ENCODE data around the gene DCLK1. TPM values are rescaled to one million over a fixed set of nuclear protein-coding genes. Genes with fewer than 3 reads are reported as not detected.

The DCLK1 gene
- total RNA-seq, 2 experiments from 2014 or later: not detected

GRCh38 chr13:35832551-35832950 is 298.6 kb downstream of the DCLK1 start:
- no peaks in the 10 kb centered on the region for H3K4me1 Mint-ChIP-seq (ENCODE audit: low read depth)
- H3K9me3 Mint-ChIP-seq (ENCODE audit: insufficient read depth): no peaks in the 10 kb centered on the region
- ATAC-seq (no peak), DNase-seq (no peak)
- POLR2A ChIA-PET: no interaction called here
- no peak overlapping the region for H3K4me3 Mint-ChIP-seq
- no peaks in the 10 kb centered on the region for H3K27me3 Mint-ChIP-seq (ENCODE audit: low read depth)
- H3K27ac Mint-ChIP-seq: no peak overlapping the region
- CTCF ChIA-PET: no interaction called here
- H3K36me3 Mint-ChIP-seq (ENCODE audit: low read depth): no peaks in the 10 kb centered on the region

- Mint-ChIP-seq H3K9me3 (ENCODE audit: insufficient read depth) (no peaks in the 10 kb centered on the region), H3K4me3 (no peak overlapping the region), H3K36me3 (ENCODE audit: low read depth) (no peaks in the 10 kb centered on the region), H3K27me3 (ENCODE audit: low read depth) (no peaks in the 10 kb centered on the region), H3K4me1 (ENCODE audit: low read depth) (no peaks in the 10 kb centered on the region), H3K27ac (no peak overlapping the region)
- DNase-seq (no peak), ATAC-seq (no peak)
- ChIA-PET POLR2A (no interaction called here), CTCF (interaction anchor here (1.4 kb wide), 1 partner anchor 13 kb away, joined by 4 read pairs; no protein-coding TSS in a partner anchor)
These were observed 300.2 kb downstream of the DCLK1 start for GRCh38 chr13:35830850-35831450.

- POLR2A ChIA-PET: no interaction called here
- H3K36me3 Mint-ChIP-seq (ENCODE audit: low read depth): no peaks in the 10 kb centered on the region
These were observed 304.4 kb downstream of the DCLK1 start for GRCh38 chr13:35826626-35827254.

GRCh38 chr13:35824825-35825224 is 306.4 kb downstream of the DCLK1 start:
- ChIA-PET POLR2A (no interaction called here), CTCF (no interaction called here)
- Mint-ChIP-seq H3K27me3 (ENCODE audit: low read depth) (no peaks in the 10 kb centered on the region), H3K9me3 (ENCODE audit: insufficient read depth) (no peaks in the 10 kb centered on the region), H3K4me3 (no peak overlapping the region), H3K4me1 (ENCODE audit: low read depth) (no peaks in the 10 kb centered on the region), H3K36me3 (ENCODE audit: low read depth) (no peaks in the 10 kb centered on the region), H3K27ac (no peak overlapping the region)
- ATAC-seq: no peak
- DNase-seq: no peak

More at GRCh38 chr13:35826626-35827254, 304.4 kb downstream of the DCLK1 start:
- DNase-seq (no peak), ATAC-seq (no peak)
- H3K9me3 Mint-ChIP-seq (ENCODE audit: insufficient read depth): no peaks in the 10 kb centered on the region
- no peaks in the 10 kb centered on the region for H3K27me3 Mint-ChIP-seq (ENCODE audit: low read depth)
- no peak overlapping the region for H3K4me3 Mint-ChIP-seq
- CTCF ChIA-PET: no interaction called here
- no peaks in the 10 kb centered on the region for H3K4me1 Mint-ChIP-seq (ENCODE audit: low read depth)
- no peak overlapping the region for H3K27ac Mint-ChIP-seq

DNA sequence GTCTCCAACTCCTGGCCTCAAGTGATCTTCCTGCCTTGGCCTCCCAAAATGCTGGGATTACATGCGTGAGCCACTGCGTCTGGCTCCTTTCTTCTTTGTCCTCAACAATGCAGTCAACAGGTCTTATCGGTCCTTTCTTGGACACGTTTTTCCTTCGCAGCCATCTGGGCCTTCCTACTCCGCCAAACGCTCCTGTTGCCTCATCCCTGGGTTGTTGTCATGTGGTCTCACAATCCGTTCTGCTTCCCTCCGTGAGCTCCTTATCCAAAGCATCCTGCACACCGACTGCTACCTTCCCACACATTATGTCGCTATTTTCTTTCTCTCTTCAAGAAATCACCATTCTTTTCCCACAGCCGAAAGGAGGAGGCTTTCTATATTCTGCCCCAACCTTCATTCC is 306.8 kb downstream of the DCLK1 start:
- CTCF ChIA-PET: no interaction called here
- Mint-ChIP-seq H3K4me3 (no peak overlapping the region), H3K27ac (no peak overlapping the region), H3K36me3 (ENCODE audit: low read depth) (no peaks in the 10 kb centered on the region), H3K27me3 (ENCODE audit: low read depth) (no peaks in the 10 kb centered on the region), H3K4me1 (ENCODE audit: low read depth) (no peaks in the 10 kb centered on the region), H3K9me3 (ENCODE audit: insufficient read depth) (no peaks in the 10 kb centered on the region)
- DNase-seq: no peak
- POLR2A ChIA-PET: no interaction called here
- no peak for ATAC-seq

DNA sequence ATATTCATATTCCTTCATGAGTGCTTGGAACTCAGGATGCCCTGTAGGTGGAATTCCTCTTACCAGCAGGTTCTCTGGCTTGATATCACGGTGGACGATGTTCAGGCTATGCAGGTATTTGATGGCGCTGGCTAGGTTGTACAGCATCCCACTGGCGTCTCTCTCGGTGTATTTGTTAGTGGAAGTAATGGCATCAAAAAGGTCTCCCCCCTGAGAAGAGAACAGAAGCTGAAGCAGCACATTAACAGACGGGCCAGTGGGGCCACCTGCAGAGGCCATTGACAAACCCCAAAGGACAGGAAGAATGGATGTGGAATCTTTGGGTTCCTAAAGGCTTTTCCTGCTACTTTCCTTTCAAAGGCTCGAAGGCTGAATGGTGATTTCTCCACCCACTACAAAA is 308.5 kb downstream of the DCLK1 start:
- Mint-ChIP-seq H3K27me3 (ENCODE audit: low read depth) (no peaks in the 10 kb centered on the region), H3K4me1 (ENCODE audit: low read depth) (no peaks in the 10 kb centered on the region), H3K4me3 (no peak overlapping the region), H3K9me3 (ENCODE audit: insufficient read depth) (no peaks in the 10 kb centered on the region), H3K36me3 (ENCODE audit: low read depth) (no peaks in the 10 kb centered on the region), H3K27ac (no peak overlapping the region)
- ATAC-seq: no peak
- CTCF ChIA-PET: no interaction called here
- POLR2A ChIA-PET: no interaction called here
- DNase-seq: no peak

- Mint-ChIP-seq H3K9me3 (ENCODE audit: insufficient read depth) (no peaks in the 10 kb centered on the region), H3K4me3 (no peak overlapping the region), H3K27ac (no peak overlapping the region), H3K4me1 (ENCODE audit: low read depth) (no peaks in the 10 kb centered on the region), H3K36me3 (ENCODE audit: low read depth) (no peaks in the 10 kb centered on the region), H3K27me3 (ENCODE audit: low read depth) (no peaks in the 10 kb centered on the region)
- ATAC-seq: no peak
- DNase-seq: no peak
- ChIA-PET CTCF (interaction anchor here (0.6 to 1.0 kb wide), 3 partner anchors 29 to 333 kb away, joined by 3 read pairs; no protein-coding TSS in a partner anchor), POLR2A (interaction anchor here (0.6 kb wide), 1 partner anchor 1013 kb away, joined by 3 read pairs; no protein-coding TSS in a partner anchor)
These were observed 312.5 kb downstream of the DCLK1 start for GRCh38 chr13:35818633-35819067.

GRCh38 chr13:35817642-35818607 is 313.3 kb downstream of the DCLK1 start:
- H3K27me3 Mint-ChIP-seq (ENCODE audit: low read depth): no peaks in the 10 kb centered on the region
- no peaks in the 10 kb centered on the region for H3K4me1 Mint-ChIP-seq (ENCODE audit: low read depth)
- no peak for ATAC-seq
- CTCF ChIA-PET: interaction anchor here (0.6 to 0.9 kb wide), 3 partner anchors 13 to 332 kb away, joined by 3 to 4 read pairs (median 3); no protein-coding TSS in a partner anchor
- DNase-seq: no peak
- POLR2A ChIA-PET: interaction anchor here (0.6 kb wide), 1 partner anchor 1012 kb away, joined by 3 read pairs; no protein-coding TSS in a partner anchor
- no peak overlapping the region for H3K27ac Mint-ChIP-seq
- H3K36me3 Mint-ChIP-seq (ENCODE audit: low read depth): no peaks in the 10 kb centered on the region
- H3K4me3 Mint-ChIP-seq: no peak overlapping the region
- no peaks in the 10 kb centered on the region for H3K9me3 Mint-ChIP-seq (ENCODE audit: insufficient read depth)

DNA sequence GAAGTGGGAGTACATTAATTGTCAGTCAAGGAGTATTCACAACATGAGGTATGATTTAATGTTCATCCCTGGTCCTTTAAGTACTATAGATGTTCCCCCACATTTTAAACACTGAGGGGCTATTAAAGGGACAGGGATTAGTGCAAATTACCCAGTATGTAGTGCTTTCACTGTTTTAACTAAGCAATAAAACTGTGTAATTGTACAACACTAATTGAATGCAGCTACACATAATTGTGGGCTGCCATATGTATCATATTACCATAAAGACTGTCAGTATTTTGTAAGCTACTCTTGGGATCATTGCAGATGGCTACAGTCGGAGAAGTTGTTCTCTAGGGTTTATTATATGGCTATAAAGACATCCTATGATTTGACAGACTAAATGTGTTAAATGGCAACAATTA is 316.6 kb downstream of the DCLK1 start:
- ATAC-seq (no peak), DNase-seq (no peak)
- Mint-ChIP-seq H3K4me3 (no peak overlapping the region), H3K9me3 (ENCODE audit: insufficient read depth) (no peaks in the 10 kb centered on the region), H3K27ac (no peak overlapping the region), H3K27me3 (ENCODE audit: low read depth) (no peaks in the 10 kb centered on the region), H3K36me3 (ENCODE audit: low read depth) (no peaks in the 10 kb centered on the region), H3K4me1 (ENCODE audit: low read depth) (no peaks in the 10 kb centered on the region)
- ChIA-PET POLR2A (no interaction called here), CTCF (no interaction called here)

DNA sequence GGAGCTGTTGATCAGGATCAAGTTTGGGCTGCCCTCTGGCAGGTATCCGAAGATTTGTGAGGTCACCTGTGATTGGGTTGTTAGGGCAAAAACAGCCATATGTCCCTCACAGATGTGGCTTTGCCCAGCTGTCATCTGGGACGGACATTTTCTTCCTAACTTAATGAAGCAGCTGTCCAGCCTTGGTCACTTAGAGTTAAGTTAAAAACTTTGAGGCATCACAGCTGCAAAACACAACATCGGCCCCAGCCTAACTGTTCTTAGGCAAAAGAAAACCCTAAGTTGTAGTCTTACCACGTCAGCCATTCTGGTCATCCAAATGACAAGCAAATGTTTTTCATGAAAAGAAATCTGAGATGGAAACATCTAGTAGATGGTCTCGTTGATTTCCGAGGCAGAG is 318.4 kb downstream of the DCLK1 start:
- Mint-ChIP-seq H3K36me3 (ENCODE audit: low read depth) (no peaks in the 10 kb centered on the region), H3K9me3 (ENCODE audit: insufficient read depth) (no peaks in the 10 kb centered on the region), H3K27me3 (ENCODE audit: low read depth) (no peaks in the 10 kb centered on the region), H3K4me3 (no peak overlapping the region), H3K27ac (no peak overlapping the region), H3K4me1 (ENCODE audit: low read depth) (no peaks in the 10 kb centered on the region)
- DNase-seq (no peak), ATAC-seq (no peak)
- ChIA-PET CTCF (no interaction called here), POLR2A (no interaction called here)

GRCh38 chr13:35810321-35810720 is 320.9 kb downstream of the DCLK1 start:
- no peaks in the 10 kb centered on the region for H3K9me3 Mint-ChIP-seq (ENCODE audit: insufficient read depth)
- no peak overlapping the region for H3K27ac Mint-ChIP-seq
- ChIA-PET CTCF (no interaction called here), POLR2A (no interaction called here)
- no peaks in the 10 kb centered on the region for H3K36me3 Mint-ChIP-seq (ENCODE audit: low read depth)
- H3K4me3 Mint-ChIP-seq: no peak overlapping the region
- H3K4me1 Mint-ChIP-seq (ENCODE audit: low read depth): no peaks in the 10 kb centered on the region
- ATAC-seq (no peak), DNase-seq (no peak)
- H3K27me3 Mint-ChIP-seq (ENCODE audit: low read depth): no peaks in the 10 kb centered on the region

GRCh38 chr13:35808846-35809245 is 322.3 kb downstream of the DCLK1 start:
- Mint-ChIP-seq H3K36me3 (ENCODE audit: low read depth) (no peaks in the 10 kb centered on the region), H3K9me3 (ENCODE audit: insufficient read depth) (no peaks in the 10 kb centered on the region), H3K4me3 (no peak overlapping the region), H3K27ac (no peak overlapping the region), H3K27me3 (ENCODE audit: low read depth) (no peaks in the 10 kb centered on the region), H3K4me1 (ENCODE audit: low read depth) (no peaks in the 10 kb centered on the region)
- ChIA-PET POLR2A (no interaction called here), CTCF (no interaction called here)
- ATAC-seq (no peak), DNase-seq (no peak)
